Measurements from ENCODE around the gene SLC16A12.
A peak's percentile ranks its signal among the peaks of the same experiment; 100 is the strongest.
"Not testable (repeated sequence)": the region's sequence is repeated elsewhere in the genome, so short reads cannot be mapped to it uniquely, and the experiment has no call there.

Gene SLC16A12

DNA sequence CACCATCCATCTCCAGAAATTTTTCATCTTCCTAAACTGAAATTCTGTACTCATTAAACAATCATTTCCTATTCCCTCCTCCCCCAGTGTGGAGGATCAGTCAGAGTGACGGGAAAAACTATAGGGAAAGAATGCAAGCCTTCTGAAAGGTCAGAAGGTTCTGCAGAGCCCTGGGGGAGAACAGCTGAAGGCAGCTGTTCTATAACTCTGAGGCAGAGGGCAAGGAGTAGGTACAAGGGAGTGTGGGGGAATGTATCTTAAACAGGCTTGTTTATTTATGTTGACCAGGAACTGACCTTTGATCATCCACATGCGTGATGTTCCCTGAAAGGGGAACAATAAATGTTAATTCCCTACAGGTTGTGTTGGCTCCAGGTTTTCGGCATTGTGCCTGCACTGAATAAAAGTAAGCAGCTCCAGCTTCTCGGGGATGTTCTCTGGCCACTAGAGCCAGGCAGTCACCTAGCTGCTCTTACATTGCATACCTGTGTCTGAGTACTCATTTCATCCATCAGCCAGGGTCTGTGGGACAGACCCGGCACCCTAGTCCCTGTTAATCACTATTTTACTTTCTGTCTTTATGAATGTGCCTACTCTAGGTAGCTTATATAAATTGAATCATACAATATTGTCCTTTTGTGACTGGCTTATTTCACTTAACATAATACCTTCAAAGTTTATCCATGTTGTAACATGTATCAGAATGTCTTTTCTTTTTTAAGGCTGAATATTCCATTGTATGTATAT, 137.2 kb downstream of the SLC16A12 start:
- FAIRE-seq = peak; percentile 20
- peak; percentile 14 for DNase-seq (ENCODE audit: insufficient read length, low spot score)

DNA sequence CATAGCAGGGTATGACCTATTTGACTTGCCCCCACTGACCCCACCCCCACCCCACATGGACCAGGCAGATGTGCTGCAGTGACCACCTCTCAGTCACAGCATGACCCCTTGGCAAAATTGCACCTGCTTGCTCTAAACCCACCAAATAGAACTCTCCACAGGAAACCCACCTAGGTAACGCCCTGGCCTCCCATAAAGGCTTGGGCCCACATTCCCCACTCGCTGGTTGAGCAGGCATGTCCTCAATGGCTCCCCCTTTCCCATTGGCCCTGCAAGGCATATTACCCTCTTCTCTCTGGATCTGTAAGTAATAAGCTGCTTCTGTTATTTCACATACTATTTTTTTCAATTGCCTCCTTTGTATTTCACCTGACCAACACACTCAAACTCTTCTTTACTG, 140.3 kb downstream of the SLC16A12 start:
- no peak for FAIRE-seq
- DNase-seq (ENCODE audit: insufficient read length, low spot score) = no peak

DNA sequence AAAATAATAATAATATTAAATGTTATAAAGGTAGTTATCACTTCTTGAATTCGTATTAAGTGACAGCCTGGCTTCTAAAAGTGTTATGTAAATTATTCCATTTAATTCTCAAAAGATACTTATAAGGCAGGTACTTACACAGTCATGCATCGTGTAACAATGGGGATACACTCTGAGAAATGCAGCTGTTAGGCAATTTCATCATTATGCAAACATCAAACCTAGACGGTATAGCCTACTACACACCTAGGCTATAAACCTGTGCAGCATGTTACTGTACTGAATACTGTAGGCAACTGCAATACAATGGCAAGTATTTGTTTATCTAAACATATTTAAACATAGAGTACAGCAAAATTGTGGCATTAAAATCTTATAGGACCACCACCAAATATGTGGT, 141.5 kb downstream of the SLC16A12 start:
- DNase-seq (ENCODE audit: insufficient read length, low spot score) = no peak
- FAIRE-seq = no peak

GRCh38 chr10:89392974-89393373, 142.4 kb downstream of the SLC16A12 start:
- FAIRE-seq (no peak), DNase-seq (ENCODE audit: insufficient read length, low spot score) (peak; percentile 11)

DNA sequence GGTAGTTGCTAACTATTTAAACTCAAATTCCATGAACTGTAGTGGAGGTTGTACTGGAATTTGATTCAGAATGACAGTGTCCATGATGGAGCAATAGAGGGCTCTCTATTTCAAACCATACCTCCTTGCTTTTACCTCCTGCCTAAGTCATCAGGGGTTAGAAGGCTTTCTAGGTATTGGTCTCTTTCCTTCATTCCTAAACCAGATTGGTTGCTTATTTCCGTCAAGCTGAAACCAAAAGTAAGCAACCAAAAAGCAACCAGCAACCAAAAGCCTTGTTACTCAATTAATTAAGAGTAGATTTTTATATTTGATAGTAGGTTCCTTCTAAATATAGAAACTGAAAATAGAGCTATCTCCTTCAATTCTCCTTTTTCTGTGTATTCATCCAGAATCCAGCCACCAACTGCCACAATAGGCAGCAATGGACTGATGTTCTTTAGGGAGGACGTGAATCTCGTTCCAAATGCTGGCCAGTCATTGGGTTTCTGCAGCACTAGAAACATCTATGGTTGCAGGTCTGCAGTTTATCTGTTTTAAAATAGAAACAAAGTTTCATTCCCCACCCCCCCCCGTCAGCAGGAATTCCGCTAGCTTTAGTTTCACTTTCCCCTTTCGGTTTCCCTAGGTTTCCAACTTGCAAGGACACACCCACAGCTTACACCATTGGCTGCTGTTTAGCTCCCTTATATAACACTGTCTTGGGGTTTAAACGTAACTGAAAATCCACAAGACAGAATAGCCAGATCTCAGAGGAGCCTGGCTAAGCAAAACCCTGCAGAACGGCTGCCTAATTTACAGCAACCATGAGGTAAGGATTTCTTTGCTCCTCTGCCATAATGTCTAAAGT, 143.3 kb downstream of the SLC16A12 start, which contains the start of gene IFIT1:
IFIT1 (plus strand) TSS at position 717 of the 850 bp plus-strand sequence; CDS start at position 807, 90 bp downstream.
- DNase-seq (ENCODE audit: insufficient read length, low spot score) = peak; percentile 78

GRCh38 chr10:89391226-89391576, 144.2 kb downstream of the SLC16A12 start:
- not testable (repeated sequence) for DNase-seq (ENCODE audit: insufficient read length, low spot score); FAIRE-seq

More for the DNA sequence above, 143.3 kb downstream of the SLC16A12 start, which contains the start of gene IFIT1:
- FAIRE-seq = no peak

GRCh38 chr10:89390476-89391225, 144.7 kb downstream of the SLC16A12 start:
- DNase-seq (ENCODE audit: insufficient read length, low spot score) = no peak
- FAIRE-seq = no peak

GRCh38 chr10:89389254-89389653, 146.1 kb downstream of the SLC16A12 start:
- FAIRE-seq (no peak), DNase-seq (ENCODE audit: insufficient read length, low spot score) (peak; percentile 34)

- no peak for FAIRE-seq
- no peak for DNase-seq (ENCODE audit: insufficient read length, low spot score)
Measured at GRCh38 chr10:89388806-89389205, 146.6 kb downstream of the SLC16A12 start.

DNA sequence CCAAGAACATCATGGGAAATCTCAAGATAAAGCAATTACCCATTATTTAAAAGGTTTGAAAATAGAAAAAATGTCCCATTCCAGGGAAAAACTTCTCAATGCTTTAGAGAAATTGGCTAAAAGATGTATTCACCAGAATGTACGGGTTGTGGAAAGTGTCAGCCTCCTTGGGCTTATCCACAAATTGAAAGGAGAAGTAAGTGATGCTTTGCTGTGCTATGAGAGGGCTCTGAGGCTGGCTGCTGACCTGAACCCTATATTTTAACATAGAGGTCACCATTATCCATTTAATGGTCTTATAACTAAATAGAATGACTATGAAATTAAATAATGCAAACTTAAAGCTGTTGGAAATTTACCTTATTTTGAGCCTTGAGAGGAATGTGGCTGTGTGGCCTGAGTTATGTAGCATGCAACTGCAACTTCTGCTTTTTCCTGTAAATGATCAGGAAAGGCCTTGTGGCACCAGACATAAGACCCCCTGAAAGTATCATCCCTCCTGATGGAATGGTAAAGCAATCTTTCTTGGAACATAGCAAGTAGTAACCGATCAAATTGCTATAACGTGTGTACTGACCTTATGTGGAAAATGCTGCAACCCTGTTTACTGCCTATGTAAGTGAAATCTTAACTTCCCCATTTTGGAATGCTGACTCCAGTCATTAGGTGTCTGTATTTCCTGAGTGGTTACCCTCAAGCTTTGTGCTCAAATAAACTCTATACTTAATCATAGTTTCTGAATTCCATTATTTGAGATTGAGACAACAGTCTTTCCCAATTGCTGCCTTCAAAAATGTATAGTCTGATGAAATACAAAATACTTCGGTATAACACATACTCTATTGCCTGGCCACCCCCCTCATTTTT, 150.7 kb downstream of the SLC16A12 start:
- DNase-seq (ENCODE audit: insufficient read length, low spot score) (no peak), FAIRE-seq (no peak)

- FAIRE-seq = no peak
- no peak for DNase-seq (ENCODE audit: insufficient read length, low spot score)
Measured at GRCh38 chr10:89382757-89383156, 152.6 kb downstream of the SLC16A12 start.

Data from HTR-8/SVneo (cell line).